NAMALWA (cell line): ENCODE results near the gene SEMA4C.

Experiments used
- DNase-seq: peaks from one replicate; pipeline ENCODE4 v3.0.0-alpha.2; 2015; ENCODE audit warnings: low spot score

SEMA4C gene

GRCh38 chr2:96841701-96842495 is 28.0 kb downstream of the SEMA4C start:
- no peak for DNase-seq

GRCh38 chr2:96839875-96840850 is 29.7 kb downstream of the SEMA4C start:
- DNase-seq, result no peak

GRCh38 chr2:96839293-96839874 is 30.5 kb downstream of the SEMA4C start:
- peak; percentile 82 for DNase-seq

- no peak for DNase-seq
Observed at GRCh38 chr2:96838345-96839292, 31.3 kb downstream of the SEMA4C start.

GRCh38 chr2:96837575-96837974 is 32.3 kb downstream of the SEMA4C start:
- no peak for DNase-seq

- DNase-seq, result no peak
Observed at GRCh38 chr2:96835830-96836229, 34.0 kb downstream of the SEMA4C start.

GRCh38 chr2:96832754-96833507 is 36.9 kb downstream of the SEMA4C start:
- DNase-seq, result peak; percentile 46

GRCh38 chr2:96832408-96832753 is 37.5 kb downstream of the SEMA4C start:
- DNase-seq, result no peak

GRCh38 chr2:96831679-96832078 is 38.2 kb downstream of the SEMA4C start:
- no peak for DNase-seq

- no peak for DNase-seq
Observed at GRCh38 chr2:96830044-96830562, 39.8 kb downstream of the SEMA4C start.

- no peak for DNase-seq
Observed at GRCh38 chr2:96828874-96829273, 41.0 kb downstream of the SEMA4C start.

- DNase-seq, result no peak
Observed at GRCh38 chr2:96828436-96828835, 41.4 kb downstream of the SEMA4C start.

- DNase-seq, result no peak
Observed at GRCh38 chr2:96826546-96827278, 43.2 kb downstream of the SEMA4C start.

GRCh38 chr2:96825057-96825456 is 44.8 kb downstream of the SEMA4C start:
- DNase-seq, result no peak

GRCh38 chr2:96824079-96824870 is 45.6 kb downstream of the SEMA4C start:
- DNase-seq, result no peak

- no peak for DNase-seq
Observed at GRCh38 chr2:96823198-96823597, 46.7 kb downstream of the SEMA4C start.

- DNase-seq, result no peak
Observed at GRCh38 chr2:96822786-96823185, 47.1 kb downstream of the SEMA4C start.

- DNase-seq, result no peak
Observed at GRCh38 chr2:96821113-96821675, 48.7 kb downstream of the SEMA4C start.
